MM.1S (cell line): Measurements from ENCODE around the gene CLNK.

Source experiments
- DNase-seq: peaks from one replicate; pipeline ENCODE4 v3.0.0-alpha.2; 2015
- H2AFZ ChIP-seq: fragments of 300-600 bp; sonication (generic); 2 replicates; pipeline ENCODE4 v1.6.0; 2016; ENCODE audit warnings: antibody characterized with exemption, low read length
- H3F3A ChIP-seq: fragments of 300-600 bp; sonication (generic); 2 replicates; pipeline ENCODE4 v1.6.1; 2016; ENCODE audit warnings: mild to moderate bottlenecking, antibody characterized with exemption, low read length, moderate library complexity, mixed read lengths; ENCODE audit not compliant: insufficient read depth
- H3K27ac ChIP-seq: fragments of 300-600 bp; sonication (generic); 2 replicates; pipeline ENCODE4 v1.5.1; 2016; ENCODE audit warnings: mild to moderate bottlenecking, low read length
- H3K27me3 ChIP-seq: fragments of 300-600 bp; sonication (generic); replicated peaks from 2 replicates; pipeline ENCODE4 v1.6.0; 2016; ENCODE audit warnings: low read length; ENCODE audit not compliant: insufficient read depth
- H3K36me3 ChIP-seq: fragments of 300-600 bp; sonication (generic); replicated peaks from 2 replicates; pipeline ENCODE4 v1.6.1; 2016; ENCODE audit warnings: mild to moderate bottlenecking, low read length, mixed read lengths; ENCODE audit not compliant: insufficient read depth
- H3K4me1 ChIP-seq: fragments of 300-600 bp; sonication (generic); 2 replicates; pipeline ENCODE4 v1.6.1; 2016; ENCODE audit warnings: low read length, mixed read lengths
- H3K4me2 ChIP-seq: fragments of 300-600 bp; sonication (generic); 2 replicates; pipeline ENCODE4 v1.6.0; 2016; ENCODE audit warnings: low read depth, low read length
- H3K4me3 ChIP-seq: fragments of 300-600 bp; sonication (generic); 2 replicates; pipeline ENCODE4 v1.5.1; 2016; ENCODE audit warnings: low read length, mixed read lengths
- H3K79me2 ChIP-seq: fragments of 300-600 bp; sonication (generic); 2 replicates; pipeline ENCODE4 v1.6.1; 2016; ENCODE audit warnings: mixed run types, low read length, mixed read lengths
- H3K9ac ChIP-seq: fragments of 300-600 bp; sonication (generic); 2 replicates; pipeline ENCODE4 v1.6.1; 2016; ENCODE audit warnings: low read length, mixed read lengths
- H3K9me2 ChIP-seq: fragments of 300-600 bp; sonication (generic); replicated peaks from 2 replicates; pipeline ENCODE4 v1.6.1; 2016; ENCODE audit warnings: mild to moderate bottlenecking, low read length, mixed read lengths; ENCODE audit not compliant: insufficient read depth
- H3K9me3 ChIP-seq: fragments of 300-600 bp; sonication (generic); replicated peaks from 2 replicates; pipeline ENCODE4 v1.6.1; 2016; ENCODE audit warnings: mild to moderate bottlenecking, low read length, mixed read lengths; ENCODE audit not compliant: insufficient read depth
- H4K20me1 ChIP-seq: fragments of 300-600 bp; sonication (generic); 2 replicates; pipeline ENCODE4 v1.6.1; 2016; ENCODE audit warnings: mild to moderate bottlenecking, low read length, moderate library complexity, mixed read lengths; ENCODE audit not compliant: insufficient read depth
- CTCF ChIP-seq: fragments of 300-600 bp; sonication (generic); IDR thresholded peaks from 2 replicates; pipeline ENCODE4 v1.5.1; 2016; ENCODE audit warnings: antibody characterized with exemption, low read length, mixed read lengths
- EZH2 ChIP-seq: fragments of 300-600 bp; sonication (generic); optimal IDR thresholded peaks from 2 replicates; pipeline ENCODE3; 2017; ENCODE audit warnings: low read depth, mild to moderate bottlenecking, antibody characterized with exemption, low read length, mixed read lengths
- EZH2phosphoT487 ChIP-seq: fragments of 300-600 bp; sonication (generic); IDR thresholded peaks from 2 replicates; pipeline ENCODE4 v1.6.1; 2018; ENCODE audit warnings: antibody characterized with exemption, low read length

The CLNK gene

GRCh38 chr4:10482913-10483312, 201.7 kb downstream of the CLNK start:
- no peak overlapping the region for H3K9ac ChIP-seq
- no peaks in the 10 kb centered on the region for H3K79me2 ChIP-seq
- no peak overlapping the region for H3K27ac ChIP-seq
- no peak overlapping the region for H2AFZ ChIP-seq
- no peaks in the 10 kb centered on the region for H3K27me3 ChIP-seq
- H3F3A ChIP-seq, result no peaks in the 10 kb centered on the region
- no peak overlapping the region for H3K4me2 ChIP-seq
- H3K36me3 ChIP-seq, result no peaks in the 10 kb centered on the region; the same call in 1 of the 2 replicates
- no peaks in the 10 kb centered on the region for H3K4me1 ChIP-seq
- H3K9me3 ChIP-seq, result no peaks in the 10 kb centered on the region
- H3K9me2 ChIP-seq, result no peaks in the 10 kb centered on the region
- TF ChIP-seq EZH2 (no peak), EZH2phosphoT487 (no peak), CTCF (no peak)
- no peak overlapping the region for H3K4me3 ChIP-seq
- no peak for DNase-seq
- no peaks in the 10 kb centered on the region for H4K20me1 ChIP-seq

GRCh38 chr4:10480616-10481015, 204.0 kb downstream of the CLNK start:
- Histone ChIP-seq H3K36me3 (no peaks in the 10 kb centered on the region; the same call in 1 of the 2 replicates), H3F3A (no peaks in the 10 kb centered on the region), H3K9ac (no peak overlapping the region), H2AFZ (no peak overlapping the region), H3K4me3 (no peak overlapping the region), H3K9me3 (no peaks in the 10 kb centered on the region), H3K9me2 (no peaks in the 10 kb centered on the region), H3K27ac (no peak overlapping the region), H3K27me3 (no peaks in the 10 kb centered on the region), H3K4me1 (no peaks in the 10 kb centered on the region), H3K79me2 (no peaks in the 10 kb centered on the region), H3K4me2 (no peak overlapping the region), H4K20me1 (no peaks in the 10 kb centered on the region)
- no peak for TF ChIP-seq EZH2phosphoT487
- no peak for TF ChIP-seq EZH2
- no peak for TF ChIP-seq CTCF
- DNase-seq, result no peak

- Histone ChIP-seq H3K36me3 (no peaks in the 10 kb centered on the region; the same call in 1 of the 2 replicates), H3K9ac (no peak overlapping the region), H3K4me2 (no peak overlapping the region), H3K9me2 (no peaks in the 10 kb centered on the region), H2AFZ (no peak overlapping the region), H3F3A (no peaks in the 10 kb centered on the region), H3K79me2 (no peaks in the 10 kb centered on the region), H3K9me3 (no peaks in the 10 kb centered on the region), H4K20me1 (no peaks in the 10 kb centered on the region), H3K4me1 (no peaks in the 10 kb centered on the region), H3K27ac (no peak overlapping the region), H3K27me3 (no peaks in the 10 kb centered on the region), H3K4me3 (no peak overlapping the region)
- no peak for DNase-seq
- TF ChIP-seq EZH2 (no peak), CTCF (no peak), EZH2phosphoT487 (no peak)
Observed at GRCh38 chr4:10478621-10479020, 205.9 kb downstream of the CLNK start.
